T-helper 1 cell (primary cell): ENCODE results near the gene YBX3.
"Not testable (repeated sequence)": the region's sequence is repeated elsewhere in the genome, so short reads cannot be mapped to it uniquely, and the experiment has no call there.

ENCODE experiments used
- DNase-seq, 5 donors: peaks; one replicate each; pipeline ENCODE4 v3.0.0-alpha.2; 2012 to 2020
- total RNA-seq, 4 donors: gene quantifications; one replicate each; lab custom pipeline; 2026; lab: John Stamatoyannopoulos, UW

Gene YBX3
- 7.0 to 35.3 (median 12.9) reads per million in 4 donors for total RNA-seq

DNA sequence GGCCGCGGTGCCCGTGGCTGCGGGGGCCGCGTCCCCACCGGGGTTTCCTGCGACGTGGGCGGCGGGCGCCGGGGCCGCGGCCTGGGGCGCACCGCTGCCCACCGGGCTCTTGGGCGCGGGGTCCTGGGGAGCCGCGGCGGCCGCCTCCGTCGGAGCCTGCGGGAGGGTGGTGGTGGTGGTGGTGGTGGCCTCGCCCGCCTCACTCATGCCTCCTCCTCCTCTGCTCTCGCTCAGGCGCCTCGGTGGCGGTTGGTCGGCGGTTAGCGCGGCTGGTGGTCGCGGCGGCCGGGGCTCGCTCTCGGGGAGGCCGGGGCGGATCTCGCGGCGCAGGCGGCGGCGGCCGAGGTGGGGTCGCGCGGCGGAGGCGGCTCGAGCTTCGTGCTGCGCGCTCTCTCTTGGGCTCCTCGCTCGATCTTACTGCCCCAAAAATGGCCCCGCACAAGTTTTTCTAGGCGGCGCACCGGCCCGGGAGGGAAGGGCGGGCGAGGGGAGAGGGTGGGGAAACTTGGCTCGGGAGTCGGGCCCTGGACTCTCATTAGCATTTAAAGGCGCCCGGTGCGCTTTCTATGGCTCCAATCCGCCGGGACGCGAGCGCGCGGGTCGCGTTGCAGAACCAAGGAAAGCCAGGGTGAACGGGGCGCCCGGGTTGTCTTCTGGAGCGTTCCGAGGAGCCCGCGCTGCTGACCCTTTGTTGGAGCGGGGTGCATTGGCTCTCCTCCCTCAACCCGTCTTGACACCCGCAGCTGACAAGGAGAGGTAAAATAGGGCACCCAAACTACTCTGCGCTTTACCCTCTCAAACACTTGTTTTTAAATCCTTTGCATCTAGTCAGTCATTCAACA lies at the start of gene YBX3:
YBX3 (minus strand) TSS at position 419 of the 842 bp plus-strand sequence; CDS start at position 207, 212 bp downstream.
- peak in 2 of 5 donors; percentile 1 to 56 for DNase-seq

DNA sequence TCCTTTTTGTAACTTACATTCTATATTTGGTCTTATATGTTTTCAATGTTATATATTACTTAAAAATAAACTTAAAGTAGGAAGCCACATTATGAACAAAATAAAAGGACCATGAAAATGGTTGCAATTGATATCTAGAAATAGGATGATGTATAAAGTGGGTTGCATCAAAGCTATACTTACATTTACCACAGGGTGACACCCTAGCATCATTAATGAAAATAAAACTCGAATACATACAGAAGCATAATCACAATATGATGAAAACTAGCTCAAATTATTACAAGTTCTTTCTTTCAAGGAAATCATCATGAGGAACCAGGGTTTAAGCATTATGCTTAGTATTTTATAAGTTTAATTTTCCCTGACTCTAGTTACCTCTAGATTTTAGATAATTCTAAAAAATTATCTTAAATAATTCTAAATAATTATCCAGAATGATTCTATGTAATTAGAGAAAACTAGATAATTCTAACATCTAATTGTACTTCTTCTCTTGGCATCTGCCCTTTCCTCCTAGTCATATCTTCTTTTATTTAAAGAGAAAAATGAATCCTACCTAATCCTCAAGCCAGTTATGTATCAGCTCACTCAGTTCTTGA lies 48.1 kb upstream of the YBX3 start:
- DNase-seq, result peak in 1 of 5 donors; percentile 2

DNA sequence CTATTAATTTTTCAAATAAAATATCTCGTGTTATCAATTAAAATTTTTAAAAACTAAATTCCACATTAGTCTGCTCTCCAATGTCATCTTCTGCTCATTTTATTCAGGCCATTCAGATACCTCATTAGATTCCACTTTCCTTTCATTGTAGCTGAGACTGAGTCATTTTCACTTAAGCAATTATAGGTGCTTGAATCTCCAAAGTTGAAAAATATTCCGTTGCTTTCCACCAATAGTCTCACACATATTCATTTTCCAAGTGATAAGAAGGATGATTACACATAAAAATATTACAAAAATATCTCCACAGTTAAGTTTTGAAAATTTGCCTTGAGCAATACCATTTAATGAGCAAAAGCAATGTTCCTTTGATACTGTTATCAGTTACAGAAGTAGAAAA lies 36.5 kb upstream of the YBX3 start:
- DNase-seq, result no peak

DNA sequence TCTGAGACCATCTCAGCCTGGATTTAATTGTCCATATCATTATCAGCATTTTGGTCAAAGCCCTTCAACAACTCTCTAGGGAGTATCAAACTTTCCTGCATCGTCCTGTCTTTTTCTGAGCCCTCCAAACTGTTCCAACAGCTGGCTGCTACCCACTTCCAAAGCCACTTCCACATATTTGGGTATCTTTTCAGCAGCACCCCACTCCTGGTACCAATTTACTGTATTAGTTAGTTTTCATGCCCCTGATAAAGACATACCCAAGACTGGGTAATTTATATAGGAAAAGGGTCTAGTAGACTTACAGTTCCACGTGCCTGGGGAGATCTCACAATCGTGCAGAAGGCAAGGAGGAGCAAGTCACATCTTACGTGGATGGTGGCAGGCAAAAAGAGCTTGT lies 33.1 kb upstream of the YBX3 start:
- DNase-seq, result no peak

DNA sequence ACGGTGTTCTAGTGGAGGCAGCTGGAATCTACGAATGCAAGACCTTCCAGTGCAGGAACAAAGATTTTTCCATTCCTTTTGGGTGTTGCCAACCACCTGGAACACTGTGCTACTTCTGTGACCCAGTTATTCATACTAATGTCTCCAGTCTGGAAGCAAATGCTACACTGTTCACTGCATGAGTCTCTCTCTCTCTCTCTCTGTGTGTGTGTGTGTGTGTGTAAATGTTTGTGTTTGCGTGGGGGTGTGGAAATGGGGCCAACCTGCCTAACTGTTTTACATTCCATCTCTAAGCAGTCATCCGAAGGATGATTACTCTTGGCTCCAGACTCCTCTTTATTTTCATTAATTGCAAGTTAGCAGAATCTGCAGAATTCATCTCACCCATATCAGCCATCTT lies 29.9 kb upstream of the YBX3 start:
- no peak for DNase-seq

DNA sequence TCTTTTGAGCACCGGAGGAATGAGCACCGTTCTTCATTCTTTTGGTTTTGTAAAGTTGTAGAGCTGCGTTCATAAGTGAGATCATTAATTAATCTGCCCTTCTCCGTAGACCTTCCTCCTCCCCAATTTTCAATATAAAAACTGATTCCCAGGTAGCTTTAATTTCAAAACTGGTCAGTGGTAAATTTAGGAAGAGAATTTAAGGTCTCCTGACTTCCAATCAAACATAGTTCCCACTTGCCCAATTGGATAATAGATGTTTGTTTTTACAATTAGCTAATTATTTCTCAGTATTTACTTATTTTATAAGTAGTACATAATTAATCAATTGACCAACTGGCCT lies 27.2 kb upstream of the YBX3 start:
- DNase-seq, result no peak

DNA sequence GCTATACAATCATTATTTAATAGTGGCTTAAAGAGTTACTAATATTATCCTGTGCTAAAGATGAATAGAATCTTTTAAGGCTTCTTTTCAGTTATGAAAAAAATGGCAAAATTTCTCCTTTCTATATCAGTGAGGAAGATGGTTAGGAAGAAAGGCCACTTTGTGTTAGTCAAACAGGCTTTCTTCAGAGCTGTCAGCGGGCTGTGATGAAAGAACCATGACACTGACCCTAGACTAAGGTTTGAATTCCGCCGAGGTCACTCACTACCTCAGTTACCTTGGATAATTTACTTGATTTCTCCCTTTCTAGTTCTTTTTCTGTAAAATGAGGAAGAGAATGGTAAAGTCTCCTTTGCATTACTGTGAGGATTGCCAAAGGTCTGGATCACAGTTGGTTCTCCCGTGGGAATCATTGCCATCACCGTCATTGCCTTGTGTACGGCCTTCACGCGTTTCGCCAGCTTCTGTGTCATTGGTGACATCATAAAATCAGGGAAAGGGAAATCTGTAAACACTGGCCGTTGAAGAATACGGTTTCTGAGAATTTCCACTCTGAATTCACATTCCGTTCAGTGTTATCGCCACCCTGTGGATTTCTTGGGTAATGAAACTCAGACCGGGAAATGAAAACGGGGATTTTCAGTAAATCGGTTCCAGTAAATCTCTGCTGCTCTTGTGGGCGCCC lies 26.7 kb upstream of the YBX3 start:
- peak in 4 of 5 donors; percentile 25 to 84 (median 46) for DNase-seq

DNA sequence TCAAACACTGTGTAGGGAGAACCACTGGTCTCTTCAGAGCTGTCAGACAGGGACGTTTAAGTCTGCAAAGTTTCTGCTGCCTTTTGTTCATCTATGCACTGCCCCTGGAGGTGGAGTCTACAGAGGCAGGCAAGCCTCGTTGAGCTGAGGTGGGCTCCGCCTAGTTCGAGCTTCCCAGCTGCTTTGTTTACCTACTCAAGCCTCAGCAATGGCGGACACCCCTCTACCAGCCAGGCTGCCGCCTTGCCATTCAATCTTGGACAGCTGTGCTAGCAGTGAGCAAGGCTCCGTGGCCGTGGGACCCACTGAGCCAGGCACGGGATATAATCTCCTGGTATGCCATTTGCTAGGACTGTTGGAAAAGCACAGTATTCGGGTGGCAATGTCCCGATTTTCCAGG lies 24.6 kb upstream of the YBX3 start:
- DNase-seq, result no peak

DNA sequence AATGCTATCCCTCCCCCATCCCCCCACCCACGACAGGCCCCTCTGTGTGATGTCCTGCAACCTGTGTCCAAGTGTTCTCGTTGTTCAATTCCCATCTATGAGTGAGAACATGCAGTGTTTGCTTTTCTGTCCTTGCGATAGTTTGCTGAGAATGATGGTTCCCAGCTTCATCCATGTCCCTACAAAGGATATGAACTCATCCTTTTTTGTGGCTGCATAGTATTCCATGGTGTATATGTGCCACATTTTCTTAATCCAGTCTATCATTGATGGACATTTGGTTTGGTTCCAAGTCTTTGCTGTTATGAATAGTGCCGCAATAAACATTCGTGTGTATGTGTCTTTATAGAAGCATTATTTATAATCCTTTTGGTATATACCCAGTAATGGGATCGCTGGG lies 20.3 kb upstream of the YBX3 start:
- DNase-seq, result not testable (repeated sequence)

DNA sequence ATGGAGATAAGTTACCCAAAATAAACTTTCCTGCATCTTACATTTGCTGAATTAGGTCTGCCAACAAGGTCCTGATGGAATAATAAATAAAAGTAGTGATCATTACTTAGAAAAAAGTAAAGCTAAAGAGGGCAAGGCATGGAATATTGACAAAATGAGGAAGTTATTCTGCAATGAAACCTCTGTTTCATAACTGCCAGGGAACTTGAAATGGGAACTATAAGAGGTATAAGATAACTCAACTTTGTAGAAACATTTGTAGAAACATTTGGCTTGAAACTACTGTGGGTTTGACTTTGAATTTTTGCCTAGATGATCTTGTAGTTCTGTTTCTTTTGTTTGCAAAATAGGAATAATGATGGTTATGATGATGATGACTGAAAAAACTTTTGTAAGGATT lies 18.7 kb upstream of the YBX3 start:
- no peak for DNase-seq

DNA sequence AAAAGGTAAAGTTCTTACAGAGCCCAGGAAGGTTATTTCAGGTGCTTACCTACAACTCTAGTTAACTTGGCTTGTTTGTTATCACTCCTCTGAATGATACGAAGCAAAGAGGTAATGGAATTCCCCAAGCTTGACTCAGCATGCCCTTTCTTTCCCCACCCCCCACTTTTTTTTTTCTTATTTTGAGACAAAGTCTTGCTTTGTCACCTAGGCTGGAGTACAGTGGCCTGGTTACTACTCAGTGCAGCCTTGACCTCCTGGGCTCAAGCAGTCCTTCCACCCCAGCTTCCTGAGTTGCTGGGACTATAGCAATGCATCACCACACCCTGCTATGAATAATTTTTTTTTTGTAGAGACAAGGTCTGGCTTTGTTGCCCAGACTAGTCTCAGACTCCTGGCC lies 17.1 kb upstream of the YBX3 start:
- no peak for DNase-seq

DNA sequence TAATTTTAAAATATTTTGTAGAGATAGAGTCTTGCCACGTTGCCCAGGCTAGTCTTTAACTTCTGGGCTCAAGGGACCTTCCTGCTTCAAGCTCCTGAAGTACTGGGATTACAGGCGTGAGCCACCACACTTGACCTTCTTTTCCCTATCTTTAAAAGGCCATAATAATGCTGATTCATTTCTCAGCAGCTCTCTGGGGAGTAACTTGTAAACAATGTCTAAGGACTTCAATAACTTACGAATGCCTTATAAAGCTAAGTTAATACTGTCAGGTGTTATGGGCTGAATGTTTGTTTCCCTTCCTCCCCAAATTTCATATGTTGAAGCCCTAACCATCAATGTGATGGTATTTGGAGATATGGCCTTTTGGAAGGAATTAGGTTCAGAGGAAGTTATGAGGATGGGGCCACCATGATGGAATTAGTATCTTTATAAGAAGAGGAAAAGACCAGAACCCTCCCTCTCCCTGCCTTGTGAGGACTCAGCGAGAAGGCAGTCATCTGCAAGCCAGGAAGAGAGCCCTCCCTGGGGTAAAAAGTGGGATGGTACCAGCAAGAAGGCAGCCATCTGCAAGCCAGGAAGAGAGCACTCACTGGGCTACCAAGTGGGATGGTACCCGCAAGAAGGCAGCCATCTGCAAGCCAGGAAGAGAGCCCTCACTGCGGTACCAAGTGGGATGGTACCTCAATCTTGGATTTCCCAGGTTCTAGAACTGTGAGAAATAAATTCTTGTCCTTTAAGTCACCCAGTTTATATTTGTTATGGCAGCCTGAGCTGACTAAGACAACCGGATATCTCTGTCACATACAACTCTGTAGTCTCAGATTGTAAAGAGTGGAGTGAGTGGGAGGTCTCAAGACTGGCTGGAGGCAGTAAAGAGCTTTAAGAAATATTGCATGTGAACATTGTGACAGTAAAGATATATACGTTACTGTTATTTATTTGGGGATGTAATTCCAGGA lies 16.3 kb upstream of the YBX3 start:
- no peak for DNase-seq

DNA sequence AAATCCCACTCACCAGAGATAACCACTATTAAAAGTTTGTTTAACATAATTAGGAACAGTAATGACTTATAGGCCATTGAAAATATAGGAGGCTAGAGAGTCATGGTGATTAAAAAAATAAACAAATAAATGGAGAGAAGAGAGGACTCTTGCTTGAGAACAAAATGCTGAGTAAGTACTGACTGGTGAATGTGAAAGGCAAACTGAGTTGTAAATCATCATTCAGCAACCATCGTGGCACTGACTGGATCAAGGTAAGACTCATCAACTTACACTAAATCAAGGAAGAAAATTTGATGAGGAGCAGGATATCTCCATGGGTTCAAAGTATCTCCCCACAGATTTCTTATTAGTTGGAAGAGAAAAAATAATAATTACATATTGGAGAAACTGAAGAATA lies 14.1 kb upstream of the YBX3 start:
- DNase-seq, result no peak

DNA sequence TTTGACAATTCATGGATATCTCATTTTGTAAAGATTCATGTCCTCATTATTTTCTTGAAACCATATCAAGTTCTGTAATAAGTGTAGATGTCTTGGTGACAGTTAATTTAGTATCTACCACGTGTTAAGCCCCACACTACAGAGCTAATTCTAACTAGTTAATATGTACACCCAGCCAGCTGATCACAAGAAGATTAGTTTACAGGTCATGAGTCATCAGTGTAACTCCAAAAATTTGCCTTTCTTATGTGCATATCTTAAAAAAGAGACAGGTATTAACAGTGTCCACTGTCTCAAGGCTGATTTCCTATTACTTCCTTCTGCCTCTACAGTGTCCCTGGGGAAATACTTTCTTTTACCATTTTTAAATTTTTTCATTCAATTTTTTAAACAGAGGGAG lies 13.3 kb upstream of the YBX3 start:
- no peak for DNase-seq

DNA sequence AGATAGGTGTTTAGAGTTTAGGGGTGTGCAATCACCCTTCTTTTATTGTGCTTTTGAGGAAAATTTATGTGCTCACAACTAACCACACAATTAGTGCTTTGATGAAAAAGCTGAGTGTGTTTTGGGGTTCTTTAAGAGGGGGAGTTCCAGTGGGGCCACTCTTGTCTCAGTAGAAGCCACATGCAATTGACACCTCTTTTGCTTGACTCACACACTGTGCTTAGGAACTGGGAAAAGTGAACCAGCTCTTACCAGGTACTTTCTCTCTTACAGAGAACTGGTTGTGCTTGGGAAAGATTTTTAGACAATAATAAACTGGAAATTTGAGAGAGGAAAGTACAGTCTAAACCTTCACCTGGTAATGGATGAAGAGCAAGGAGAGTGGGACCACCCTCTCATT lies 12.3 kb upstream of the YBX3 start:
- no peak for DNase-seq

DNA sequence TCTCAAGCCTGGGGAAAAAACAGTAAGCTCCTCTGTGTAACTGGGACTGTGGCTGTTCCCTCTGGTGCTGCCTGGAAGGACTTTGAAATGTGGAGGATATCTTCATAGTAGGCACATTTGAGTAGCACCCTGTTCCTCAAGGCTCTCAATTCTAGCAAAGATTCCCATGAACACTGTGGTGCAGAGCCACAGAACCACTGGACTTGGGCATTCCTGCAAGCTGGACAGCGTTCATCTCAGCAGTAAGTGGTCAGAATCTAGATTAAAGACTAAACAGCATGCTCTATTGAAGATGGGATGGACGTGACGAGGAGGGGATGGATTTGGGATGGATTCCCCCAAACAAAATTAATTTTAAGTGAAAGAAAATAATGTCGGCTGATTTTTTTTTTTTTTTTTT lies 9.4 kb upstream of the YBX3 start:
- DNase-seq, result no peak

DNA sequence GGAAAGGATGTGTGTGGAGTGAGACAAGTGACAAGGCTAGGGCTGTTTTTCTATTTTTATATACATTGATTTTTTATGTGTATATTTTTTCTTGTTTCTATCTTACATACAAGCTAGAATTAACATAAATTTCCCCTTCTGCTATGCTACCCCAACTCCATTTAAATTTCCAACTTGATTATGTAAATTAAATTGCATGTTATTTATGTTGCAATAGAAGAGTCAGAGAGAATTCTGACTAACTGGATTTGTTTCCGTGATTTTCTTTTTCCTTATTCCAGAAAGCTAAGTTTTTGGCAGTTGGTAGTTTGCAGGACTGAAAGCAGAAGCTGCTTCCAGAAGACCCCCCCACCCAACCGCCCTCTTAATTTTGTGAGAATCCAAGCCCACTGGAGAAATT lies 8.9 kb upstream of the YBX3 start:
- DNase-seq, result no peak

DNA sequence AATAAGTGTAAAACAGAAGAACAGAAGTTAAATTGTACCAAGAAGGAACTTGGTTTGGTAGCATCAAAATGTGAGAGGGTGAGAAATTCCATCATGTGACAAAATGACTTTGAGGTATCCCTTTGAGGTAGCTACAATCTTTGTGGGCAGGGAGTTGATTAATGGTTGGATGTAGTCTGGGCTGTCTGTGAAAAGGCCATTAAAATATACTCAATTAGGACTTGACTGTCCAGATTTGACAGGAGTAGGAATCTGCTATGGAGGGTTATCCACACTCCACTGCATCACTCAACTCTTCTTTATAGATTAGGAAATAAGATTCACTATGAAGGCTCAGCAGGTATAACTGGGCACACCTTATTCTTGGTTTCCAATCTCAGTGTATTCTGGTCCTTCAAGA lies 7.4 kb upstream of the YBX3 start:
- DNase-seq, result no peak

DNA sequence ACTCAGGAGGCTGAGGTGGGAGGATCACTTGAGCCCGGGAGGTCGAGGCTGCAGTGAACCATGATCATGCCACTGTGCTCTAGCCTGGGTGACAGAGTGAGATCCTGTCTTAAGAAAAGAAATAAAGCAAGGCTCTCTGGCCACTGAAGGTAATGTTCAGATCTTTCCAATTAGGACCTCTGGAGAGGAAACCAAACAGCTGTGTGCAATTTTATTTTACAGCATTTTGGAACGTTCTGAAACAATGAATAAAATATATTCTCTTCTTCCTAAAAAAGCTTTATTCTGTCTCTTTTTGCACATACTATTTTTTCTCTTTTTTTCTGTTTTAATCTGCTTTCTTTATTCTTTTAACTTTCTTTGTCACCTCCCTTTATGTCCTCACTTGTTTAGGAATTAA lies 5.0 kb upstream of the YBX3 start:
- DNase-seq, result no peak

DNA sequence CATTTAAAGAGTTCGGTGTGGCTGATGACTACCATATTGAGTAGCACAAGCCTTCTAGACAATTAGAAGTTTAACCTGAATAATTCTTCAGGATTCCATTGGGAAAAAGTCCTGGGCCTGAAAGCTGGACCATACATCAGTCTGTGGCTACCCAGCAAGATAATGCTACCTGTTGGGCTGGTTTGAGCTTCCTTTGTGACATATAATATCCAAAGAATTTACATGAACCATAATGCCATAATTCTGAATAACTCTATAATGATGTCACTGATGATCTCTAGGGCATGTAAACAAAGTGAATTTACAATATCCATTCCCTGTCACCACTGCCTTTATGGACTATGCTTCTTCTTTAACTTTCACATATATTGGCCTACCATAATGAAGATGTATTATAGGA lies 3.8 kb upstream of the YBX3 start:
- DNase-seq, result no peak

DNA sequence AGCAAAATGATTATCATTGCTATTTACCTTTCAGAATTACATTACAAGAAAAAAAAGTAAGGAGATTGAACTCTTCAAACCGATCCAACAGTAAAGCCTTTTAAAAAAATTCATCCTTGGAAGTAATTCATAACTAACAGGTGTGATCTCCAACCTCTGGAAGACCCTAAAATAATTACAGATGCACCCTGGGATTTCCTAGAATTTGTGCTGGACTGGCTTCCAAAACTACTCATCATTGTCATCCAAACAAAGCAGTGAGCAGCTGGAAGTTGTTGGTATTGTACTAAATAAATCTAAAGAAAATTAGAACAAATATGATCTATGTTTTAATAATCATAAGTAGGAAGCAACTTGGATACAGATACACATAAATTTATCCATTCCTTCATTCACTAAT lies 1.9 kb upstream of the YBX3 start:
- no peak for DNase-seq

DNA sequence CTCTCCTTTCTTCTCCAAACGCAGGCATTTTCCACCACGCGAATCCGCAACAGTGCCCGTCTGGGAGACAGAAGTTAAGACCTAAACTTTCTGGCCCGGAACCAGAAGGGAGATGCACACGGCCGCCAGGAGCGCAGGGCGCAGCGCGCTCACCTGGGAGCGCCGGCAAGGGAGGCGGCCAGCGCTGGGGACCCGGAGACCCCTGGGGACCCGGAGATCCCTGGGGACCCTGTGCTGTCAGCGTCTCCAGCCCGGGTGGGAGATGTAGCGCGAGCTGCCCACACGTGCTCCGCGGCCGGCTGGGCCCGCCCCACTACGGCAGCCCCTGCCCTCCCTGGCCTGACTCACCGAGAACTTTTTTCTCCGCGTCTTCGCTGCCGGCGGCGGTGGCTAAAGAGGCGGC lies 620 bp downstream of the YBX3 start:
- DNase-seq, result peak in 3 of 5 donors; percentile 3 to 46 (median 5)
